Measurements from ENCODE around the gene NR5A1.
A peak's percentile ranks its signal among the peaks of the same experiment; 100 is the strongest.

Gene NR5A1

GRCh38 chr9:124507880-124508423 is 753 bp upstream of the NR5A1 start:
- Histone ChIP-seq H2BK5ac (ENCODE audit: low read depth, low read length, poor library complexity, severe bottlenecking) (no peak overlapping the region), H3K9me3 (ENCODE audit: control insufficient read depth, low read length) (no peaks in the 10 kb centered on the region), H3K9ac (ENCODE audit: low read length) (no peak overlapping the region), H2BK120ac (ENCODE audit: low read depth, low read length) (no peak overlapping the region), H2BK15ac (ENCODE audit: low read depth, poor library complexity, severe bottlenecking) (no peak overlapping the region), H2AK5ac (ENCODE audit: low read length, severe bottlenecking) (no peak overlapping the region), H4K8ac (ENCODE audit: low read length) (no peak overlapping the region), H2AFZ (ENCODE audit: low read depth, low read length) (no peak overlapping the region), H3K4me3 (ENCODE audit: insufficient read depth in 1 of 2, low read depth in 1 of 2, low read length in 2 of 2) (no peak overlapping the region), H4K91ac (ENCODE audit: low read length) (no peak overlapping the region), H3K27me3 (ENCODE audit: control insufficient read depth in 1 of 2, insufficient read depth in 1 of 2, low read length in 2 of 2) (peaks cover 32 to 60% of the 10 kb centered on the region in 2 experiments), H3K79me1 (replicated peaks; ENCODE audit: low read length, poor library complexity, severe bottlenecking) (no peaks in the 10 kb centered on the region), H3K23ac (ENCODE audit: low read length in 2 of 2) (no peak overlapping the region), H3K4me1 (ENCODE audit: control insufficient read depth, insufficient read depth, low read depth, low read length) (peaks cover 13% of the 10 kb centered on the region), H3K18ac (ENCODE audit: low read depth in 1 of 2, low read length in 2 of 2) (no peak overlapping the region), H3K4ac (ENCODE audit: low read depth in 1 of 2, low read length in 2 of 2) (no peak overlapping the region), H2BK12ac (ENCODE audit: low read length in 2 of 2) (no peak overlapping the region), H3K14ac (ENCODE audit: low read length in 2 of 2) (no peak overlapping the region), H3K4me2 (ENCODE audit: low read length, poor library complexity, severe bottlenecking) (no peak overlapping the region), H3K36me3 (ENCODE audit: control insufficient read depth in 1 of 2, insufficient read depth in 2 of 2, low read depth in 1 of 2, low read length in 2 of 2) (no peaks in the 10 kb centered on the region), H3K27ac (ENCODE audit: low read length, poor library complexity, severe bottlenecking) (no peak overlapping the region)
- WGBS = 91% methylated on average over 11 of the region's 11 CpGs
- DNase-seq = no peak

DNA sequence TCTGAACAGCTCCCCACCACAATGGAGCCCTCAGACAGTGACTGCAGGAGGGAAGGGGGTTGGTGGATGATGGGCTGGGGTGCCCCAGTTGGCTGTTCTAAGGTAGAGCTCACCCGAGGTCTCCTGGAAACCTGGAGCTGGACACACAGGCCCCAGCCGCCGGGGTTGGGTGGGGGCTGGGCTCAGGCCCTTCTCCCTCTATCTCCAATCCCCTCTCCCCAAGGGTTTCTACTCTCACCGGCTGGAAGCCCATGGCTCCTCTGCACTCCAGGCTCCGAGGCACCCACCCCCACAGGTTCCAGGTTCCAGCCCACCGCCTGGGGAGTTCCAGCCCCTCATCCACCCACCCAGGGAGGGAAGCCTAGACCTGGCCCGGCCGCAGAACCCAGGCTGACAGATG is 766 bp downstream of the NR5A1 start:
- no peak overlapping the region for H3K9ac ChIP-seq (ENCODE audit: low read length)

GRCh38 chr9:124505901-124506346 is 1.3 kb downstream of the NR5A1 start:
- no peaks in the 10 kb centered on the region for H3K79me1 ChIP-seq (replicated peaks; ENCODE audit: low read length, poor library complexity, severe bottlenecking)
- no peak overlapping the region for H2AFZ ChIP-seq (ENCODE audit: low read depth, low read length)
- H3K36me3 ChIP-seq (ENCODE audit: control insufficient read depth in 1 of 2, insufficient read depth in 2 of 2, low read depth in 1 of 2, low read length in 2 of 2) = no peaks in the 10 kb centered on the region
- no peak overlapping the region for H2BK120ac ChIP-seq (ENCODE audit: low read depth, low read length)
- no peak overlapping the region for H2BK5ac ChIP-seq (ENCODE audit: low read depth, low read length, poor library complexity, severe bottlenecking)
- H4K8ac ChIP-seq (ENCODE audit: low read length) = no peak overlapping the region
- H3K4me2 ChIP-seq (ENCODE audit: low read length, poor library complexity, severe bottlenecking) = no peak overlapping the region
- no peak overlapping the region for H3K14ac ChIP-seq (ENCODE audit: low read length in 2 of 2)
- no peak overlapping the region for H3K18ac ChIP-seq (ENCODE audit: low read depth in 1 of 2, low read length in 2 of 2)
- 91% methylated on average over 19 of the region's 19 CpGs for WGBS
- H3K9ac ChIP-seq (ENCODE audit: low read length) = no peak overlapping the region
- no peak overlapping the region for H3K23ac ChIP-seq (ENCODE audit: low read length in 2 of 2)
- H3K4ac ChIP-seq (ENCODE audit: low read depth in 1 of 2, low read length in 2 of 2) = no peak overlapping the region
- no peaks in the 10 kb centered on the region for H3K9me3 ChIP-seq (ENCODE audit: control insufficient read depth, low read length)
- peaks cover 53 to 60% of the 10 kb centered on the region in 2 experiments for H3K27me3 ChIP-seq (ENCODE audit: control insufficient read depth in 1 of 2, insufficient read depth in 1 of 2, low read length in 2 of 2)
- no peak overlapping the region for H3K27ac ChIP-seq (ENCODE audit: low read length, poor library complexity, severe bottlenecking)
- H2BK12ac ChIP-seq (ENCODE audit: low read length in 2 of 2) = no peak overlapping the region
- no peak overlapping the region for H3K4me3 ChIP-seq (ENCODE audit: insufficient read depth in 1 of 2, low read depth in 1 of 2, low read length in 2 of 2)
- no peak overlapping the region for H4K91ac ChIP-seq (ENCODE audit: low read length)
- DNase-seq = no peak
- no peak overlapping the region for H2AK5ac ChIP-seq (ENCODE audit: low read length, severe bottlenecking)
- H3K4me1 ChIP-seq (ENCODE audit: control insufficient read depth, insufficient read depth, low read depth, low read length) = peaks cover 14% of the 10 kb centered on the region
- H2BK15ac ChIP-seq (ENCODE audit: low read depth, poor library complexity, severe bottlenecking) = no peak overlapping the region

More for the DNA sequence above, 766 bp downstream of the NR5A1 start:
- Histone ChIP-seq H2BK120ac (ENCODE audit: low read depth, low read length) (no peak overlapping the region), H3K4me2 (ENCODE audit: low read length, poor library complexity, severe bottlenecking) (no peak overlapping the region), H3K36me3 (ENCODE audit: control insufficient read depth in 1 of 2, insufficient read depth in 2 of 2, low read depth in 1 of 2, low read length in 2 of 2) (no peaks in the 10 kb centered on the region), H2BK12ac (ENCODE audit: low read length in 2 of 2) (no peak overlapping the region), H3K27me3 (ENCODE audit: control insufficient read depth in 1 of 2, insufficient read depth in 1 of 2, low read length in 2 of 2) (peaks cover 48 to 59% of the 10 kb centered on the region in 2 experiments), H3K9me3 (ENCODE audit: control insufficient read depth, low read length) (no peaks in the 10 kb centered on the region), H3K14ac (ENCODE audit: low read length in 2 of 2) (no peak overlapping the region), H4K8ac (ENCODE audit: low read length) (no peak overlapping the region), H3K4me3 (ENCODE audit: insufficient read depth in 1 of 2, low read depth in 1 of 2, low read length in 2 of 2) (no peak overlapping the region), H2AFZ (ENCODE audit: low read depth, low read length) (no peak overlapping the region), H3K4ac (ENCODE audit: low read depth in 1 of 2, low read length in 2 of 2) (no peak overlapping the region), H2AK5ac (ENCODE audit: low read length, severe bottlenecking) (no peak overlapping the region), H3K18ac (ENCODE audit: low read depth in 1 of 2, low read length in 2 of 2) (no peak overlapping the region), H3K79me1 (replicated peaks; ENCODE audit: low read length, poor library complexity, severe bottlenecking) (no peaks in the 10 kb centered on the region), H2BK15ac (ENCODE audit: low read depth, poor library complexity, severe bottlenecking) (no peak overlapping the region), H2BK5ac (ENCODE audit: low read depth, low read length, poor library complexity, severe bottlenecking) (no peak overlapping the region), H3K27ac (ENCODE audit: low read length, poor library complexity, severe bottlenecking) (no peak overlapping the region), H4K91ac (ENCODE audit: low read length) (no peak overlapping the region), H3K4me1 (ENCODE audit: control insufficient read depth, insufficient read depth, low read depth, low read length) (peaks cover 14% of the 10 kb centered on the region), H3K23ac (ENCODE audit: low read length in 2 of 2) (no peak overlapping the region)
- no peak for DNase-seq
- 76% methylated on average over 8 of the region's 8 CpGs for WGBS

DNA sequence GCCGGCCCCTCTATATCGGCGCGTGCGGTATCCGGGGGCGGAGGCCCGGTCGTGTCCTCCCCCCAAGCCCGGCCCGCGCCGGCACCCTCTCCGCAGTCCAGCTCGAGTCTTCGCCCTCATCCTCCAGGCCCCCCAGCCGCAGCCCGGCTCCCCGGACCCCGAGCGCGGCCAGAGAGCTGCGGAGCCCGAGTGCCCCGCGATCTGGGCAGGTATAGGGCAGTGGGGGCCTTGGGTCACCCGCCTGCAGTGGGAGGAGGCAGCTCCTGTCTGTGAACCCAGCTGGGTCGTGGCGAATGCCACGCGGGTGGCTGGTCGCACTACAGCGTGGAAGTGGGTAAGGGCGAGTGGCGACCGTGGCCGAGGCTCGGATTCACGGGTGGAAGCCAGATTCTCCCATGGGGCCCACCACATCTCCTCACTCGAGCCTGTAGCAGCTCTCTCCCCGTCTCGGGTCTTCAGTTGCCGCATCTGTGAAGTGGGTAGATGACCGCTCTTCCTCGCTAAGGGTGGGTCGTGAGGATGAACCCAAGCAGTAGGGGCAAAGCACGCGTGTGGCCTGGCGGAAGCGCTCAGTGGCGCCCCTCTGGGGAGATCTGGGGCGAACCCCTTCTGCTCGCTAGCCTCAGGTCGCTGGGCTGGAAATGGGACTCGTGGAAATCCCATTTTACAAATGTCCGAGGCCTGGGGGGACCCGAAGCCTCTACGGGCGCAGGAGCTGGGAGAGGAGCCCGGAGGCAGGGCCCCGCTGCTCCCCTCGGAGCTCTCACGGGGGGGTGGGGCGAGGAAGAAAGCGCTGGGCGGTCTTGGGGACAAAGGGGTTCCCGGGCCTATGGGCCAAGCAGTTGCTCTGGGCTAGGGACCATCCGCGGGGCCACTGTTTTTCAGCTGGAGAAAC is 1.9 kb downstream of the NR5A1 start:
- no peak overlapping the region for H2BK5ac ChIP-seq (ENCODE audit: low read depth, low read length, poor library complexity, severe bottlenecking)
- H3K9ac ChIP-seq (ENCODE audit: low read length) = no peak overlapping the region
- peaks cover 59 to 61% of the 10 kb centered on the region in 2 experiments for H3K27me3 ChIP-seq (ENCODE audit: control insufficient read depth in 1 of 2, insufficient read depth in 1 of 2, low read length in 2 of 2)
- no peak overlapping the region for H3K14ac ChIP-seq (ENCODE audit: low read length in 2 of 2)
- H3K4me2 ChIP-seq (ENCODE audit: low read length, poor library complexity, severe bottlenecking) = no peak overlapping the region
- H2BK120ac ChIP-seq (ENCODE audit: low read depth, low read length) = no peak overlapping the region
- H2AK5ac ChIP-seq (ENCODE audit: low read length, severe bottlenecking) = no peak overlapping the region
- H3K27ac ChIP-seq (ENCODE audit: low read length, poor library complexity, severe bottlenecking) = no peak overlapping the region
- no peak overlapping the region for H4K91ac ChIP-seq (ENCODE audit: low read length)
- no peak overlapping the region for H3K23ac ChIP-seq (ENCODE audit: low read length in 2 of 2)
- no peaks in the 10 kb centered on the region for H3K36me3 ChIP-seq (ENCODE audit: control insufficient read depth in 1 of 2, insufficient read depth in 2 of 2, low read depth in 1 of 2, low read length in 2 of 2)
- H3K4me1 ChIP-seq (ENCODE audit: control insufficient read depth, insufficient read depth, low read depth, low read length) = peaks cover 14% of the 10 kb centered on the region
- DNase-seq = no peak
- peak overlapping the region; percentile 26 for H2BK15ac ChIP-seq (ENCODE audit: low read depth, poor library complexity, severe bottlenecking)
- no peak overlapping the region for H3K4ac ChIP-seq (ENCODE audit: low read depth in 1 of 2, low read length in 2 of 2)
- no peak overlapping the region for H2AFZ ChIP-seq (ENCODE audit: low read depth, low read length)
- H3K4me3 ChIP-seq (ENCODE audit: insufficient read depth in 1 of 2, low read depth in 1 of 2, low read length in 2 of 2) = no peak overlapping the region
- H3K79me1 ChIP-seq (replicated peaks; ENCODE audit: low read length, poor library complexity, severe bottlenecking) = no peaks in the 10 kb centered on the region
- H3K18ac ChIP-seq (ENCODE audit: low read depth in 1 of 2, low read length in 2 of 2) = no peak overlapping the region
- H2BK12ac ChIP-seq (ENCODE audit: low read length in 2 of 2) = peak overlapping the region in 1 of 2 experiments; percentile 23
- H4K8ac ChIP-seq (ENCODE audit: low read length) = no peak overlapping the region
- 38% methylated on average over 62 of the region's 69 CpGs for WGBS
- no peaks in the 10 kb centered on the region for H3K9me3 ChIP-seq (ENCODE audit: control insufficient read depth, low read length)

Data from mesenchymal stem cell (in vitro differentiated cells and primary cell).